Stimulated activated CD8-positive, alpha-beta memory T cell treated with anti-CD3 and anti-CD28 coated beads, Interleukin-15, amount 100 ng/mL, for 24 hours (primary cell): ENCODE data around the gene LHFPL6.

Experiments
- DNase-seq: peaks from one replicate; pipeline ENCODE4 v3.0.0-alpha.2; 2020; ENCODE audit warnings: low read depth

LHFPL6 gene

DNA sequence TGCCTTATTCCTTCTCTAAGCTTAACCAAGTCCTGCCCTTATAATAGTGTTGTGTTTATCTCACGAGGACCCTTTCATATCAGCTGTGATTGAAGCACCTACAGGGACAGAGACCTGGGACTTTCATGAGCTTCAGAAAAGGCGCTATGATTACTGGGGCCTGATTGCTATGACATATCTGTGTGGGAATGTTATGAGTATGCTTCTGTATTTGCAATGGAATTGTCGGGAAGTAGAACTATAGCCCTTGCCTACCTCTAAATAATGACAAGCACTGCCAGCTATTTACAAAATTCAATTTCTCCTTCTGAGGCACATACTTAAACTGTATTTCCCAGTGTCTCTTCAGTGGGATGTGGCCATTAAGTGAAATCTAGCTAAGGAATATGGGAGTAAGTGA lies 191.5 kb downstream of the LHFPL6 start:
- no peak for DNase-seq

- no peak for DNase-seq
Observed at GRCh38 chr13:39410964-39411363, 192.0 kb downstream of the LHFPL6 start.

DNA sequence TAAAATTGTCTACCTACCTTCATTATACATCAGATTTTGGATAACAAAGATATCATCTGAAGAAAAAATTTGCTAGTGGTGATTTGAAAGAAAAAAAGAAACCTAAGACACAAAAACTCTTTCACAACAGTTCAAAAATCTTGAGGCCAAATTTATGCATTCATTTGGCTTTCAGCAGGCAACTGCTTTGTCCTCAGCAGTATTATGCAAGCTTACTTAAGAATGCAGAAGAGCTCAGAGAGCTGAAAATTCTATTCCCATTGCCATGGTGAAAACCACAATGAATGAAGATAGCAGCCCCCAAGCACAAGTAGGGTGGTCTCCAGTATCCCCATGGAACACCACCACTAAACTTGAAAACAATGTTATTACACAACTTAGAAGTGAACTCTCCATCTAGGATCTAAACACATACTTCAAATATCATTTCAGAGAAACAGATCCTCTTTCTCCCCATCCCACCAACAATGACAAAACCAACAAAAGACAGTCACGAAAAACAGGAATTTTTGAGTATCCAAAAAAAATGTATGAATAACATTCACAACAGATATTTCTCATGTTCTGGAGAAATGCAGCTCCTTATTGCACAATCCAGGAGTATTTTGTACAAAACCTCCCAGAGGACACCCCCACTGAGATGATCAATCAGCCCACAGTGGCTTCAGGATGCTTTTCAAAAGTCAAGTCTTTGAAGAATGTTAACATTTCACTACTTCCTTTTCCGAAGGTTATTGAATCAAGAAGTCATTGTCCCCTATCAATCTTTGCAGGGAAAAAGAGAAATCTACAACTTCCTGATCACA lies 192.7 kb downstream of the LHFPL6 start:
- no peak for DNase-seq

GRCh38 chr13:39408512-39408911 lies 194.5 kb downstream of the LHFPL6 start:
- no peak for DNase-seq

GRCh38 chr13:39407786-39408185 lies 195.2 kb downstream of the LHFPL6 start:
- no peak for DNase-seq

GRCh38 chr13:39407138-39407537 lies 195.9 kb downstream of the LHFPL6 start:
- DNase-seq, result no peak

DNA sequence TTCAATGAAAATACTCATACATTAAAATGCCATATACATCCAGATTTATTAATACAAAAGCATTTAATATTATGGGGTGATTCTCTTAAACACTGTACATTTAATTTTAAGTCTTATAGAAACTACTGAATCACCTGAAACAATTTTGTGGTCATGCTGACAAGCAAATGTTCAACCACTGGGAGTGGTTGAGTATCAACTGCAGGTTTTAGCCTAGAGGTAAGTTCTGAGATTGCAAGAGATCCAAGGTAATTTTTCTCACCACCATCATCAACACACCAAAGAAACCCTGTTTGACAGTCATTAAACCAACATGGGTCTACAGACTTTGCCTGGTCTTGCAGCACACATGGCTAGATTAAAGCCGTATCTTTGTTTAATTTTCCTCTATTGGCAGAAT lies 196.3 kb downstream of the LHFPL6 start:
- no peak for DNase-seq

DNA sequence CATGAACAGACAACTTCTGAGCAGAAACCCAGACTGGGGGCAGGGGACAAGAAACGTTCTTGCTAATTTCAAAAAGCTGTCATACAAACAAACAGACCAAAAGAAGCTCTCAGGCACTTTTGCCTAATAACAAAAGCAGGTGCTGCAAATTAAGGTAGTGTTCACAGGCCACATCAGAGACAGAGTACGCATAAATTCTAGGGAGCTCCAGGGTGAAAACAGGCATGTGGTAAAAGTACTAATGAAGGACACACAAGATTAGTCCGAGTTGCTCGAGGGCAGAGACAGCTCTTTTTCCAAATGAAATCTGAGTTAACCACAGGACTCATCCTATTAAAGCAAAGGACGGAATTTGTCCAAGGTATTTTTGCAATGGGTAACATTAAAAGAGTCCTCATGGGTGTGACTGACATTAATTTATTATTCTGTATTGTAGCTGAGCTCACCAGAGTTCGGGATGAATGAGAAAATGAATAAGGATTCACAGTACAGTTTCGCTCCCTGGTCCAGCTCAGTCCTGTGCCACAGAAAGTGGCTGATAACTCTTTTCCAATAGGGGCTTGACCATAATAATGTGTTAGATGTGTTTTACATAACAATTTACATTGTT lies 197.3 kb downstream of the LHFPL6 start:
- no peak for DNase-seq

- DNase-seq, result no peak
Observed at GRCh38 chr13:39405107-39405506, 197.9 kb downstream of the LHFPL6 start.

GRCh38 chr13:39403106-39403505 lies 199.9 kb downstream of the LHFPL6 start:
- no peak for DNase-seq

DNA sequence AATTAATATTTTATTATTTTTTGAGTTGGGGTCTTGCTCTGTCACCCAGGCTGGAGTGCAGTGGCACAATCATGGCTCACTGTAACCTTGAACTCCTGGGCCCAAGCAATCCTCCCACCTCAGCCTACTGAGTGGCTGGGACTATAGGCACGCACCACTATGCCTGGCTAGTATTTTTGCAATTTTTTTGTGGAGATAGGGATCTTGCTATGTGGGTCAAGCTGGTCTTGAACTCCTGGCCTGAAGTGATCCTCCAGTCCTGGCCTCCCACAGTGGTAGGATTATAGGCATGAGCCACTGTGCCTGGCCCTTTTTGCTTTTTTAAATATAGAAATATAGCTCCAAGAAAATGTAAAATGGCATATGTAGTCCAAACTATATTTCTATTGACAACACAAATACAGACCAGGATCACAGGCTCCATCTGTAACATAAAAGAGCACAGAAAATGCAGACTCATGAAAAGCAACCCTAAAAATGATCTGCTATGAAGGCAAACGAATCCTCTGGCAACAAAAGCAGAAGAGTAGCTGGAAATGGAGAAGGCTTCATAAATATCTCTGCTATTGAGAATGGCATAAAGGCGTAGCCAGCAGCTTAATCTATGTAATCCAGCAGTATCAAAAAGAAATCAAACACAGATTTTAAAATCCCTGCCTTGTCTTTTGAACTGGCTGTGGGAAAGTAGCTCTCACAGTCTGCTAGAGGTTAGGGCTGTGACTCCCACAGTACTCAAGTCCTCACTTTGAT lies 200.6 kb downstream of the LHFPL6 start:
- no peak for DNase-seq

GRCh38 chr13:39401756-39402155 lies 201.2 kb downstream of the LHFPL6 start:
- DNase-seq, result no peak

- no peak for DNase-seq
Observed at GRCh38 chr13:39401046-39401705, 201.8 kb downstream of the LHFPL6 start.

GRCh38 chr13:39399102-39399501 lies 203.9 kb downstream of the LHFPL6 start:
- DNase-seq, result no peak

- no peak for DNase-seq
Observed at GRCh38 chr13:39397896-39398265, 205.1 kb downstream of the LHFPL6 start.

- no peak for DNase-seq
Observed at GRCh38 chr13:39397226-39397895, 205.6 kb downstream of the LHFPL6 start.

DNA sequence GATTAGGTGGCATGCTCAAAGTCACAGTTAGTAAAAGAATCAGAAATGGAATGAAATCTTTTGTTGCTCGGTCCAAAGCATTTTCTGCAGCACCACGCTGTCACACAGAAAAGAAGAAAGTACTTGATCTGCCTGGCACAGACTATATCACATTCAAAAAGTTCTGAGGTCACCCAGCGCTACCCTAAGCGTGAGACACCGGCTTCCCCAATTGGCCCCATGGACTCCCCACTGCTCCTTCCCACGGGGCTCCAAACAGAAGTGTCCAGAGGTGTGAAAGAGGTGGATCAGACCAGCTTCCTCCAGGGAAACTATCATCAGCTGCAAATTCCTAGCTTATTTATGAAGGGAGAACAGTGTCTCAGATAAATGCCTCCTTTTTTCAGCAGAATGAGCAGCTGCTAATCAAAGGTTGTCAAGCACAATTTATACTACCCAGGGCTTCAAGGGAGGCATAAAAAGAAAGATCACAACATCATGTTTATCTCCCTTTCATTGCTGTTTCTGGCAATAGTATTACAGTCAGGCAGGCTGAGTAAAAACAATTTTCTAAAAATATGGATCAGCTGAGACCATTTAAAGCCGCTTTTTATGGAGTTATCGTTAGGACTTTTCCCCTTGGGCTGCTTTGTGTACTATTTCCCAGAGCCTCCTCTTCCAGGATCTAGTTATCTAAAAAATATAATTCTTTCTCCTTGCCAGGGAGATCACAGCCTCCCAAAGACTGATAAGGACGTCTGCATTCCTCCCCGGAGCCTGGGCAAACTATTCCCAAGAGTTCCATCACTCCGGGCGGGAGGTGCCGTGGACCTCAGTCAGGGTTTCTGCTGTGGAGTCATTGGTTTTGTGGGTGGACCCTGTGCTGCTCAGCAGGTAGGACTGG lies 208.0 kb downstream of the LHFPL6 start:
- DNase-seq, result no peak

GRCh38 chr13:39391761-39392160 lies 211.2 kb downstream of the LHFPL6 start:
- no peak for DNase-seq

DNA sequence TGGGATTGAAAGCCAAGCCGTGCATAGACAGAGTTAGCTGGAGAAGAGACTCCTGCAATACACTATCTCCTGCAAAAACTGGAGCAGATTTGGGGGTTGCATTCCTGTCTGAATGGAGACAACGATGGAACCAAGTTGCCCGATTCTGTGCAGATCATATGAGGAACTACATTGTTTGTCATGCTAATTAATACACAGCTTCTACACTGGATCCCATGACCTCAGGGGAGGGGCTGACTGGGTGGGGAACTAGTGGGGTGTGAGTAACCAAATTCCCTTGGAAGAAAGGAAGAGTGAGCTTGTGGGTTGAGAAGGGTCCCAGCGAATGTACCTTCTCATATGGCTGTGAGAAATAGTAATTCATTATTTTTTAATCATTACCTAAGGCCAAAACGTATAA lies 214.0 kb downstream of the LHFPL6 start:
- no peak for DNase-seq

DNA sequence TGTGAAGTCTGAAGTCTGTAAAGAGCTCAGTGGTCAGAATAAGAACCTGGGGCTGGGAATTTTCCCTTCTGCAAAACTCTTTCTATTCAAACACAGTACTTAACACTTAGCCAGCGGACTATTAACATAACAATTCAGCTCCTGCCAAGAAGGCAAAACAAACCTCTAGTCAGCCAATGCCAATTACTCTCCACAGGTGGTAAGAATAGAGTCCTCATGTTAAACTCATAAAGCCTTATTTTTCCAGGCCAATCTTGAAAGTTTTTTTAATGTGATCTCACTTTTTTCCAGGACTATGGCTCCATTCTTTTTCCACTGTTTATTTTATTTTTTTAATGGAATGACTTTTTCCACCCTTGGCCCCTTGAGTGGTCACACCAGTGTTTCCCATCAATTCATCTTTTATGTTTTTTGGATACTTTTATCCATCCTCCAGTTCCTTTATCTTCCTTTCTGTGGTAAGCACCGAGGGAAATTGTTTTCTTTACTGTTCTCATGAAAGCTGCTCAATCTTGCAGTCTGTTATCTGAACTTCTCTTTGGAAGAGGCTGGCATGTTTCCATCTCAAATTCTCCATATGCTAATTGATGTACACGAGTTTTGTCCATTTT lies 217.3 kb downstream of the LHFPL6 start:
- DNase-seq, result no peak

GRCh38 chr13:39385154-39385553 lies 217.8 kb downstream of the LHFPL6 start:
- no peak for DNase-seq
